AG09319 (cell line): Measurements from ENCODE around the gene TTLL5.

ENCODE experiments used
- DNase-seq: peaks from one replicate; pipeline ENCODE4 v3.0.0-alpha.2; 2010; ENCODE audit warnings: low read depth; ENCODE audit errors: extremely low read depth
- TF ChIP-seq, protein P1 (sequence below): IDR thresholded peaks from 2 replicates; pipeline ENCODE4 v1.5.1; 2011; ENCODE audit warnings: low read depth, mild to moderate bottlenecking, inconsistent platforms, low read length, moderate library complexity

The TTLL5 gene

DNA sequence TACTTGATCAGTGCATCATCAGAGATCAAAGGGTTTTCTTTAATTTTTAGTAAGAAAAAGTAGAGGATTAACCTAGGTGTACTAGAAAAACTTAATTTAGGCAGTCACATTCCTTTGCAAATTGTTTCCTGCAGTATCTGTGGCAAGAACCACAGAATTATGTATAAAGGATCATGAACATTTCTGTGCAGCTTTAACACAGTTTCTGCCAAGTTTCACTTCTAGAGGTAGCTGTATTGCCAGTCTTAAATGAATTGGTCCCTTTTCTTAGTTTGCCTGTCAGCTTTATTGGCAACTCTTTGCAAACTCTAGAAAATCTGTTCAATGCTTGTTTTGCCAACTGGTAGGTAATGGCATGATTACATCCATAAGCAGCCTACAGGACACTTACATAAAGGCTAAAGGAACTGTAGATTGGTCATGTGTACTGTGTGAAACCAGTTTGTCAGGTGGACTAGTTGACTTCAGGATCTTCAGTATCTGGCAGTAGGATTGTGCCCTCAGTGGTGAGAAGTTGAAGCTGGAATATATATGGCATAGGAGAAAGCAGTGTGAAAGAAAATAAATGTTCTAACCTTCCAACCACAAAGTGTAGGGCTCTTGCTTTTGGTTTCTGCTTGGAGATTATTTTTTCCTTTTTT lies 75.9 kb downstream of the TTLL5 start:
- TF ChIP-seq, protein P1, sequence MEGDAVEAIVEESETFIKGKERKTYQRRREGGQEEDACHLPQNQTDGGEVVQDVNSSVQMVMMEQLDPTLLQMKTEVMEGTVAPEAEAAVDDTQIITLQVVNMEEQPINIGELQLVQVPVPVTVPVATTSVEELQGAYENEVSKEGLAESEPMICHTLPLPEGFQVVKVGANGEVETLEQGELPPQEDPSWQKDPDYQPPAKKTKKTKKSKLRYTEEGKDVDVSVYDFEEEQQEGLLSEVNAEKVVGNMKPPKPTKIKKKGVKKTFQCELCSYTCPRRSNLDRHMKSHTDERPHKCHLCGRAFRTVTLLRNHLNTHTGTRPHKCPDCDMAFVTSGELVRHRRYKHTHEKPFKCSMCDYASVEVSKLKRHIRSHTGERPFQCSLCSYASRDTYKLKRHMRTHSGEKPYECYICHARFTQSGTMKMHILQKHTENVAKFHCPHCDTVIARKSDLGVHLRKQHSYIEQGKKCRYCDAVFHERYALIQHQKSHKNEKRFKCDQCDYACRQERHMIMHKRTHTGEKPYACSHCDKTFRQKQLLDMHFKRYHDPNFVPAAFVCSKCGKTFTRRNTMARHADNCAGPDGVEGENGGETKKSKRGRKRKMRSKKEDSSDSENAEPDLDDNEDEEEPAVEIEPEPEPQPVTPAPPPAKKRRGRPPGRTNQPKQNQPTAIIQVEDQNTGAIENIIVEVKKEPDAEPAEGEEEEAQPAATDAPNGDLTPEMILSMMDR = no peak
- DNase-seq = no peak

DNA sequence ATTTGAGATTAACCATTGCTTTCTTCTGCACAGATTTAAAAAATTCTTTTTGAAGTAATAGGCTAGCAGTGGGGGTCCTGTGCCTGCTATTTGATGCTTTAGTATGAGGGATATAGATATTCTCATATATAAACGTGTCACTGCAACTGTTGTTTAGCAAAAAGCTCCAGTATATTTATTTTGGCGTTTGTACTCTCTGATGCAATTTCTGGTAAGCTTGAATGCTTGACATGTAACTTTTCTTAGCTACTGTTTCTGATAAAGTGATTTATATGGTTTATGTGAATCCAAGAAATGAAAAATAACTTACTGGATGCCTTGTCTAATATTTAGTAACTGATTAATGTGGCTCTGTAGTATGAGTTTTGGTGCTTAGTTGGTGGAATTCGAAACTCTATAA lies 77.1 kb downstream of the TTLL5 start:
- TF ChIP-seq, protein P1 = no peak

DNA sequence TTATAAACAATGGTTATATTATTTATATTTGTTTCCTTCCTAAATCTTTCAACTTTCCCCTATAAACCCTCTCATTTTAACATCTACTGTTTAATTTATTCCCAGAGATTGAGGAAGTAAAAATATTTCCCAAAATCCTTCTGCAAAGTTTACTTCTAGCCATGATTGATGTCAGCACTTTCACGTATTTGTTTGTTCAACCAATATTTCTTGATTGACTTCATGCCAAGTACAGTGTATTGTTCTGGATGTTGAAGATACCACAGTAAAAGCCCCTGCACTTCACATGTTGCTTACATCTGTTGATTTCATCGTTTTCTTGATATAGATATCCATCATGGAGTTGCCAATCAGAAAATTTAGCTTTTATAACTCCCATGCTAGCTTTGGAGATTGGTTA lies 81.8 kb downstream of the TTLL5 start:
- TF ChIP-seq, protein P1 = no peak
- DNase-seq = no peak

More for the DNA sequence above, 77.1 kb downstream of the TTLL5 start:
- no peak for DNase-seq

DNA sequence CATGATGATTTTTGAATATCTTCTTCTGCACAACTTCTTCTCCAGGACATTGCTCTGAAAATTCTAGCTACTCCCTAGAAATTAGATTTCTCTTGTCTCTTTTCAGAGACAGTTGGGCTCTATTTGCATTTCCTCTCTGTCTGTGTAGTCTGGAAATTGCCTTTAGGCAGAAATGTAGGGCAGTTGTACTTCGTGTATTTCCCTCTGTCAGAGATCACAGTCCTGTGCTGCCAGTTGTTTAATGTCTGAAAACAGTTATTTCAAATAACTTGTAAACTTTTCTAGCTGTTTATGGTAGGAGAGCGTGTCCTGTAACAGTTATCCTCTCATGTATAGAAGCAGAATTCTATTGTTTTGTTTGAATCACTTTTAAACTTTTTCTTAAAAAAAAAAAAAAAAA lies 86.9 kb downstream of the TTLL5 start:
- DNase-seq = no peak
- TF ChIP-seq, protein P1 = no peak

DNA sequence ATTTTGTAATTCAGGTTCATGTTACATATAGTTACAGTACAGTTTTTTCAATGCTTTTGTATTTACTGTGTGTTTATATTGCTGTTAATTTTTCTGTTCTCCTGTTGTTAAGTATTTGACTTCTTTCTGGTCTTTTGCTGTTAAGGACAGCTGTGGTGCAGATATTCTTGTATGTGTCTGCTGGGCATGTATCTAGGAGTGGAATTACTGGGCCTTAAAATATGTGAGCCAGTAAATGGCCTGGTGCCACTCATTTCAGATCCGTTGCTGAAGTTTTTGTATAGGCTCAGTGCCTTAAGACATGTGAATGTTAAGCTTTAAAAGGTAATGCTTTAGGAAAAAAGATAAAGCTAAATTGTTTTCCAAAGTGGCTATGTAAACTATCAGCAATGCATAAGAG lies 87.3 kb downstream of the TTLL5 start:
- no peak for DNase-seq
- TF ChIP-seq, protein P1 = no peak

DNA sequence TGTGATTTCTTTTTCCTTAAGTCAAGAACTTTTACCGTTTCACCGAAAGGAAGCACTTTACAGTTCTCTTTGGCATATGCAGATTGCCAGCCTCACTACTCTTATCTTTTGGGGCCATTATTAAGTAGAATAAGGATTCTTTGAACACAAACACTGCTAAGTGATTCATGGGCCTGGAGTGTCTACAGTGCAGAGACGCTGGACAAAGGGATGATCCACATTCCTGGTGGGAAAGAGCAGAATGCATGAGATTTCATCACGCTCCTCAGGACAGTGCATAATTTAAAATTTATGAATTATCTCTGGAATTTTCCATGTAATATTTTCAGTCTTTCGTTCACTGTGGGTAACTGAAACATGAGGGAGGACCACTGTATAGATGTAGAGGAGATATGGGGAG lies 90.2 kb downstream of the TTLL5 start:
- no peak for DNase-seq
- TF ChIP-seq, protein P1 = no peak

DNA sequence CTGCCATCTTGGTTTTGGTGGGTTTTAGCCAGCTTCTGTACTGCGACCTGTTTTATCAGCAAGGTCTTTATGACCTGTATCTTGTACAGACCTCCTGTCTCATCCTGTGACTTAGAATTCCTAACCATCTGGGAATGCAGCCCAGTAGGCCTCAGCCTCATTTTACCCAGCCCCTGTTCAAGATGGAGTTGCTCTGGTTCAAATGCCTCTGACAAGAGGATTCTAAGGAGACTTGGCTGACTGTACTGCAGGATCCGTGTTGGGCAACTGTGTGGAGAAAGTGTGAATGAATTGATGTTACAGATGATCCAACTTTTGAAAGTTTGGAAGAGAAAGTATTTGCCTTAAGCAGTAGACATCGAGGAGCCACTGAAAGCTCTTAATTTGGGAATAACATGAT lies 91.0 kb downstream of the TTLL5 start:
- TF ChIP-seq, protein P1 = no peak
- DNase-seq = no peak
